CD14-positive monocyte (primary cell): ENCODE data around the gene OR2M2. TPM values are rescaled to one million over a fixed set of nuclear protein-coding genes. Genes with fewer than 3 reads are reported as not detected.

Experiments used
- DNase-seq, 3 donors: peaks; one replicate each; pipeline ENCODE4 v3.0.0-alpha.2; 2011 to 2022
- H2AFZ ChIP-seq: 2 replicates; pipeline ENCODE4 v1.6.0; 2012; ENCODE audit warnings: mild to moderate bottlenecking, low read depth, low read length, inconsistent platforms; ENCODE audit not compliant: insufficient read depth, poor library complexity, severe bottlenecking
- H3K27ac ChIP-seq, 2 donors: 1 replicate in 1 of 2; 2 replicates in 1 of 2; pipeline ENCODE4 v1.5.1; 2012 to 2013; ENCODE audit warnings: low read length in 2 of 2, control low read depth in 1 of 2, inconsistent platforms in 1 of 2, low read depth in 1 of 2, mild to moderate bottlenecking in 1 of 2
- H3K27me3 ChIP-seq, 2 donors: one replicate each; pipeline versions ENCODE4 v1.6.0 to v1.6.1; 2011 to 2013; ENCODE audit warnings: low read length in 2 of 2; ENCODE audit not compliant: control insufficient read depth in 2 of 2, insufficient read depth in 2 of 2
- H3K36me3 ChIP-seq, 2 donors: replicated peaks in 1 of 2; 1 replicate in 1 of 2; 2 replicates in 1 of 2; pipeline versions ENCODE4 v1.5.1 to v1.6.1; 2012 to 2013; ENCODE audit warnings: low read length in 2 of 2, control low read depth in 1 of 2, inconsistent platforms in 1 of 2, mild to moderate bottlenecking in 1 of 2; ENCODE audit not compliant: insufficient read depth in 2 of 2, control insufficient read depth in 1 of 2
- H3K4me1 ChIP-seq, 2 donors: 1 replicate in 1 of 2; 2 replicates in 1 of 2; pipeline versions ENCODE4 v1.5.1 to v1.6.1; 2012 to 2013; ENCODE audit warnings: low read length in 2 of 2, control low read depth in 1 of 2, inconsistent platforms in 1 of 2, mild to moderate bottlenecking in 1 of 2, moderate library complexity in 1 of 2; ENCODE audit not compliant: insufficient read depth in 2 of 2, control insufficient read depth in 1 of 2
- H3K4me2 ChIP-seq: replicated peaks from 2 replicates; pipeline ENCODE3; 2012; ENCODE audit warnings: low read length, moderate library complexity, mild to moderate bottlenecking; ENCODE audit not compliant: poor library complexity, severe bottlenecking; ENCODE audit errors: extremely low read depth
- H3K4me3 ChIP-seq, 3 experiments: fragments of 200-600 bp in 1 of 3; sonication (generic) in 1 of 3; replicated peaks in 1 of 3; 1 replicate in 2 of 3; 2 replicates in 1 of 3; pipeline ENCODE4 v1.5.1; 2011 to 2013; ENCODE audit warnings: low read length in 3 of 3, mild to moderate bottlenecking in 3 of 3, control low read depth in 2 of 3, low read depth in 2 of 3, inconsistent platforms in 1 of 3, moderate library complexity in 1 of 3
- H3K79me2 ChIP-seq: 2 replicates; pipeline ENCODE4 v1.6.0; 2012; ENCODE audit warnings: mild to moderate bottlenecking, control low read depth, inconsistent platforms, low read length, moderate library complexity; ENCODE audit not compliant: insufficient read depth
- H3K9ac ChIP-seq: 2 replicates; pipeline ENCODE4 v1.6.0; 2017; ENCODE audit warnings: low read length, mild to moderate bottlenecking; ENCODE audit not compliant: insufficient read depth, poor library complexity, severe bottlenecking
- H3K9me3 ChIP-seq, 2 donors: replicated peaks in 1 of 2; 1 replicate in 1 of 2; 2 replicates in 1 of 2; pipeline versions ENCODE4 v1.5.1 to v1.6.1; 2012 to 2013; ENCODE audit warnings: low read length in 2 of 2, control low read depth in 1 of 2; ENCODE audit not compliant: control insufficient read depth in 1 of 2, insufficient read depth in 1 of 2
- H4K20me1 ChIP-seq: 2 replicates; pipeline ENCODE4 v1.6.0; 2012; ENCODE audit warnings: mild to moderate bottlenecking, low read length, control low read depth, moderate library complexity; ENCODE audit not compliant: insufficient read depth
- H3K27ac Mint-ChIP-seq, 7 donors: one replicate each; pipeline ENCODE4 v1.8.0; 2020; ENCODE audit warnings: mild to moderate bottlenecking in 7 of 7, mixed read lengths in 7 of 7, moderate library complexity in 6 of 7, inconsistent platforms in 2 of 7
- H3K27me3 Mint-ChIP-seq, 3 donors: one replicate each; pipeline ENCODE4 v1.8.0; 2021 to 2022; ENCODE audit warnings: low read depth in 3 of 3, mild to moderate bottlenecking in 3 of 3, mixed read lengths in 3 of 3, moderate library complexity in 3 of 3, inconsistent platforms in 1 of 3
- H3K36me3 Mint-ChIP-seq, 2 donors: one replicate each; pipeline ENCODE4 v1.8.0; 2020; ENCODE audit warnings: mixed read lengths in 2 of 2, inconsistent platforms in 1 of 2, mild to moderate bottlenecking in 1 of 2
- H3K4me1 Mint-ChIP-seq: one replicate; pipeline ENCODE4 v1.8.0; 2020; ENCODE audit warnings: mild to moderate bottlenecking, mixed read lengths
- H3K4me3 Mint-ChIP-seq, 2 donors: one replicate each; pipeline ENCODE4 v1.8.0; 2020; ENCODE audit warnings: mild to moderate bottlenecking in 2 of 2, mixed read lengths in 2 of 2, moderate library complexity in 1 of 2
- H3K9me3 Mint-ChIP-seq, 7 donors: one replicate each; pipeline ENCODE4 v1.8.0; 2020 to 2022; ENCODE audit warnings: mixed read lengths in 7 of 7, mild to moderate bottlenecking in 6 of 7, moderate library complexity in 6 of 7, inconsistent platforms in 2 of 7
- CTCF ChIP-seq: fragments of 200-600 bp; IDR thresholded peaks from one replicate; pipeline ENCODE4 v1.8.0; 2022; ENCODE audit warnings: antibody characterized with exemption, mild to moderate bottlenecking
- WGBS: methylation state at CpG from one replicate; pipeline ENCODE4 v1.1.5; 2013; ENCODE audit warnings: missing lambda C conversion rate; ENCODE audit not compliant: insufficient coverage; 5-methylcytosine and 5-hydroxymethylcytosine counted together
- intact Hi-C, 2 donors: fragments of 100-400 bp; cut with micrococcal nuclease; formaldehyde crosslinking; loops; one replicate each; pipeline versions ENCODE4 v1.15.0 to v1.15.1; 2023
- polyA plus RNA-seq, 3 donors: library from polyadenylated mRNA; depleted of rRNA in 1 of 3; unstranded in 2 of 3; stranded (reverse) in 1 of 3; fragments of 300-500 nt in 2 of 3; fragments of >200 nt in 1 of 3; fragmentation: Illumina TruSeq in 2 of 3; gene quantifications; 1 replicate in 2 of 3; 2 replicates in 1 of 3; pipeline ENCODE4 v1.2.3, GENCODE V29; 2012 to 2021

OR2M2 gene
- polyA plus RNA-seq, 3 donors = not detected

GRCh38 chr1:248165186-248165585 lies 9.4 kb upstream of the OR2M2 start:
- no peaks in the 10 kb centered on the region for H3K4me1 Mint-ChIP-seq
- H3K27ac Mint-ChIP-seq = no peak overlapping the region
- H3K9me3 ChIP-seq = peaks cover 3 to 12% of the 10 kb centered on the region in 2 donors
- WGBS = 93% methylated on average over 14 of the region's 14 CpGs
- H3K4me3 Mint-ChIP-seq = no peak overlapping the region
- no peak for TF ChIP-seq CTCF
- no peak overlapping the region for H3K27ac ChIP-seq
- H3K36me3 Mint-ChIP-seq = no peaks in the 10 kb centered on the region
- H3K9me3 Mint-ChIP-seq = peaks cover 0 to 3% (median 0%) of the 10 kb centered on the region in 7 donors
- intact Hi-C loops = no loop called here
- H3K4me1 ChIP-seq = no peaks in the 10 kb centered on the region
- no peak overlapping the region for H3K9ac ChIP-seq
- H2AFZ ChIP-seq = no peak overlapping the region
- no peak overlapping the region for H3K4me3 ChIP-seq
- no peaks in the 10 kb centered on the region for H3K36me3 ChIP-seq
- H3K27me3 ChIP-seq = no peaks in the 10 kb centered on the region
- no peak overlapping the region for H3K4me2 ChIP-seq
- H4K20me1 ChIP-seq = no peaks in the 10 kb centered on the region
- no peak for DNase-seq
- H3K79me2 ChIP-seq = no peaks in the 10 kb centered on the region
- H3K27me3 Mint-ChIP-seq = peaks cover 0 to 2% (median 1%) of the 10 kb centered on the region in 3 donors

GRCh38 chr1:248183996-248184395 lies 9.4 kb downstream of the OR2M2 start:
- no peak overlapping the region for H3K4me2 ChIP-seq
- H3K4me1 ChIP-seq = no peaks in the 10 kb centered on the region
- Mint-ChIP-seq H3K36me3 (no peaks in the 10 kb centered on the region), H3K4me1 (no peaks in the 10 kb centered on the region), H3K9me3 (peaks cover 0 to 18% (median 7%) of the 10 kb centered on the region in 7 donors), H3K27ac (no peak overlapping the region), H3K4me3 (no peak overlapping the region), H3K27me3 (no peaks in the 10 kb centered on the region)
- no peaks in the 10 kb centered on the region for H4K20me1 ChIP-seq
- H3K9ac ChIP-seq = no peak overlapping the region
- no peak overlapping the region for H3K27ac ChIP-seq
- no peaks in the 10 kb centered on the region for H3K79me2 ChIP-seq
- H2AFZ ChIP-seq = no peak overlapping the region
- intact Hi-C loops = no loop called here
- WGBS = 53% methylated on average over 3 of the region's 7 CpGs
- TF ChIP-seq CTCF = no peak
- H3K4me3 ChIP-seq = no peak overlapping the region
- peaks cover 0 to 2% of the 10 kb centered on the region in 2 donors for H3K9me3 ChIP-seq
- no peaks in the 10 kb centered on the region for H3K36me3 ChIP-seq
- H3K27me3 ChIP-seq = no peaks in the 10 kb centered on the region
- no peak for DNase-seq
